GM10847 (cell line): ENCODE data around the gene STEAP3.

Experiments used
- POLR2A ChIP-seq: IDR thresholded peaks from 2 replicates; pipeline ENCODE4 v1.6.1; 2011; ENCODE audit not compliant: insufficient read length; ENCODE audit errors: extremely low read depth

STEAP3 gene

DNA sequence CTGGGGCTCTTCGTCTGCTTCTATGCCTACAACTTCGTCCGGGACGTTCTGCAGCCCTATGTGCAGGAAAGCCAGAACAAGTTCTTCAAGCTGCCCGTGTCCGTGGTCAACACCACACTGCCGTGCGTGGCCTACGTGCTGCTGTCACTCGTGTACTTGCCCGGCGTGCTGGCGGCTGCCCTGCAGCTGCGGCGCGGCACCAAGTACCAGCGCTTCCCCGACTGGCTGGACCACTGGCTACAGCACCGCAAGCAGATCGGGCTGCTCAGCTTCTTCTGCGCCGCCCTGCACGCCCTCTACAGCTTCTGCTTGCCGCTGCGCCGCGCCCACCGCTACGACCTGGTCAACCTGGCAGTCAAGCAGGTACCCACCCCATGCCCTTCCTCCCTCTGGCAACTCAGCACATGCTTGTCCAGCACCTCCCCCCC lies 24.2 kb downstream of the STEAP3 start:
- no peak for TF ChIP-seq POLR2A

DNA sequence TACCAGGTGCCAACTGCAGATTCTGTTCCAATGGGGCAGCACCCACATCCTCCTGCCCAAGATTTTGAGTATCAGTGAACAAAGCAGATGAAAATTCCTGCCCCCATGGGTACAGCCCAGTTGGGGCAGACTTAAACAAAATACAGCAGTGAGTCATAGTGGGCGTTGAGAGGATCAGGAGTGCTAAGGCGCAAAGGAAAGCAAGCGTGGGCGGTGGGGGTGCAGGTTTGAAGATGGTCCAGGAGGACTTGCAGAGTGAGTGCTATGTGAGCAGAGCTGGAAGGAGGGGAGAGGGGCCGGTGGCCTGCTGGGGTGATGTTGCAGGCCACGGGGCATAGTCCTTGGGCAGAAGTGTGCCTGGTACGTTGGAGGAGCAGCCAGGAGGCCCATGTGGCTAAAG lies 24.7 kb downstream of the STEAP3 start:
- TF ChIP-seq POLR2A, result no peak

DNA sequence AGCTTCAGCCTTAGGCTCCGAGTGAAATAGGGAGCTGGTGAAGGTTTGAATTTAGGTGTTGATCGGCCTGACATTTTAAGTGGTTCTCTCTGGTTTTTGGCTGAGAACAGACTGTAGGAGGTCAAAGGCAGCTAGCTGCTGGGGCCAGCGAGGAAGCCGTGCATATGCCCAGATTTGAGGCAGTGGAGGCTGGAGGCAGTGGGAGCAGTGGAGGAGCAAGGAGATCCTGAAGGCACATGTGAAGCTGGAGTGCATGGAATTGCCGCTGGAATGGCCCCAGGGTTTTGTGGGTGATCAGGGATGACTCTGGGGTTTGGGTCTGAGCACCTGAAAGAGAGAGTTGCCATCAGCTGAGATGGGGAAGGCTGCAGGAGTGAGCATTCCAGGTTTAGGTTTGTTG lies 25.1 kb downstream of the STEAP3 start:
- TF ChIP-seq POLR2A, result no peak

DNA sequence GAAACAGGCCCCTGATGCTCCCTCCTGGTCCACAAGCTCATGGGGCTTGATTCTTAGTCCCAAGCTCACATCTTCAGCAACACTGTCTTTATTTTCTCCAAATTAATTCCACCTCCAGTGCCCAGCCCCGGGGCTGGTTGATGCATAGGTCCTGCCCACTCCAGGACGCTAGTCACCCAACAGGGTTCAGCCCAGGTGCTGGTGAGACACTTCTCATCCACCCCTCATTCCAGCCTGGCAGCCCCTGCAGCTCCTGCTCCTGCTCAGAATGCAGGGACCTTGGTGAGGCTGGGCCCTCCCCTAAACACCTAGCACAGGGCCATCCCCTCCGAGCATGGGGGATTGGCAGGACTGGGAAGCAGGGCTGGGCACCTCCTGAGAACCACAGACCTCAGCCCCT lies 25.7 kb downstream of the STEAP3 start:
- no peak for TF ChIP-seq POLR2A

DNA sequence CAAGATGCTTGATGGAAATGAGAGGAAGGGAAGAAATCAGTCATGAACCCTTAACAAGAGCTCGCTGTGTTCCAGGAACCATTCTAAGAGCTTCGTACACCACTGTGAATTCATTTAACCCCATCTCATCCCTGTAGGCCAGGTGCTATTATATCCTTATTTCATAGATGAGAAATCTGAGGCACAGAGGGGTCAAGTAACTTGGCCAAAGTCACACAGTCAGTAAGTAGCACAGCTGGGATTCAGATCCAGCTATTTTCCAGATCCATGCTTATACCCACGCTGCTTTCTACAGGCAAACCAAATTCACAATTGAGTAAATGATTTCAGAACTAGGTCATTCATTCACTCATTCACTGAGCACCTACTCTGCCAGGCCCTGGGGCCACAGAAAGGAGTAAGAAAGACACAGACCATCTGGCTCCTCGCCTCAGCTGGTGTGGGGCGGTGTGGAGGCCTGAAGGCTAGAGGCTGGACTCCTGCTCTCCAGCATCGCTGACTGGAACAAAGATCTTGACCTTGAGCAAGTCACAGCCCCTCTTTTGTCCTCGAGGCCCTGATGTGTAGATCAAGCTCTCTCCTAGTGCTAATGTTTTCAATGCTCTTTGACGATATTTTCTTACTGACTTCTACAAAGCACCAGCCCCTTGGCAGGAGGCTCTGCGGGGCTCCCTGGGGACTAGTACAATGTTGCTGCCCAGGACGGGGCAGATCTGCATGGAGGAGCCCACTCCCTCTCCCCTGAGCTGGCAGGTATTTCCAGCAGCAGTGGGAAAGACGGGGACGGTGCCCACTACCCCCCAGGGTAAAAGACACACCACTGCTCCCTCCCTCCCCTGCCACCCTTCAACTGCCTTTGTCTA lies 26.5 kb downstream of the STEAP3 start:
- TF ChIP-seq POLR2A, result no peak

DNA sequence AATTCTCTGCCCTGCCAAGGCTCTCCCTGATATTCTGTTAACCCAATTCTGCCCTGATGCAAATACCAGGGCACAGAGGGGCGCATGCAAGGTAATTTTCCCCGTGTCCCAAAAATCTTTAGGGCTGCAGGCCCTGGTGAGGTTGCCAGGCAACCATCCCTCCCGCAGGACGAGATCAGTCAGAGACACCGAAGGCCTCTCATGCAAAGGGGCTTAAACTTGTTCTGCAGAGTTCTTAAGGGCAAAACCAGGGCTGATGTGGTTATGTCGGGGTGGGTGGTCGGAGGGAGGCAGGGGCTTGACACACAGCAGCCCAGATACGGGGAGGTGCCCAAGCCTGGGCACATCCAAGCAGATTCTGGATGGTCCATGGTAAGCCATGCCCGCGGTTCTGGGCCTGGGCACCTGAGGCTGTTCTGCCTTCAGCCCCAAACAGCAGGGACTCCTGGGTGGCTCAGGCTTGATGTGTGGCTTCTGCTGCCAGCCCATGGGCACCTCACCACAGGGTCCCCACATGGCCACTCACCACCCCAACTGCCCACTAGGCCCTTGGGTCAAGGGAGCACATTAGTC lies 27.2 kb downstream of the STEAP3 start:
- TF ChIP-seq POLR2A, result no peak

DNA sequence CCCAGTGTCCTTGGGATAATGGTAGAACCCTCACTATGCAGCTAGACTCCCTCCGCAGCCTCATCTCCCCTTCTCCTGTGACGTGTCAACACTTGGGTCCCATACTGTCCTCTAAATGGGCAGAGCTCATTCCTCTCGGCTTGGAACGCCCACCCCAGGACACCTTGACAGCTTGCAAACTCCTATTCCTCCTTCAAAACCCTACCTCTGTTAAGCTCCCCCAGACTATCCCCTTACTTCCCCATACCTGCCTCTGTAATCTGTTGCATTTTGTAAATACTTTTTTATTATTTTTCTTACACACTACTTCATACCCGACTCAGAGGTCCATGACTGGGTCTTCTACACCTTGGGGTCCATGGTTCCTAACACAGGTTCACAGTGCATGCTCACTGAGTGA lies 28.0 kb downstream of the STEAP3 start:
- no peak for TF ChIP-seq POLR2A

DNA sequence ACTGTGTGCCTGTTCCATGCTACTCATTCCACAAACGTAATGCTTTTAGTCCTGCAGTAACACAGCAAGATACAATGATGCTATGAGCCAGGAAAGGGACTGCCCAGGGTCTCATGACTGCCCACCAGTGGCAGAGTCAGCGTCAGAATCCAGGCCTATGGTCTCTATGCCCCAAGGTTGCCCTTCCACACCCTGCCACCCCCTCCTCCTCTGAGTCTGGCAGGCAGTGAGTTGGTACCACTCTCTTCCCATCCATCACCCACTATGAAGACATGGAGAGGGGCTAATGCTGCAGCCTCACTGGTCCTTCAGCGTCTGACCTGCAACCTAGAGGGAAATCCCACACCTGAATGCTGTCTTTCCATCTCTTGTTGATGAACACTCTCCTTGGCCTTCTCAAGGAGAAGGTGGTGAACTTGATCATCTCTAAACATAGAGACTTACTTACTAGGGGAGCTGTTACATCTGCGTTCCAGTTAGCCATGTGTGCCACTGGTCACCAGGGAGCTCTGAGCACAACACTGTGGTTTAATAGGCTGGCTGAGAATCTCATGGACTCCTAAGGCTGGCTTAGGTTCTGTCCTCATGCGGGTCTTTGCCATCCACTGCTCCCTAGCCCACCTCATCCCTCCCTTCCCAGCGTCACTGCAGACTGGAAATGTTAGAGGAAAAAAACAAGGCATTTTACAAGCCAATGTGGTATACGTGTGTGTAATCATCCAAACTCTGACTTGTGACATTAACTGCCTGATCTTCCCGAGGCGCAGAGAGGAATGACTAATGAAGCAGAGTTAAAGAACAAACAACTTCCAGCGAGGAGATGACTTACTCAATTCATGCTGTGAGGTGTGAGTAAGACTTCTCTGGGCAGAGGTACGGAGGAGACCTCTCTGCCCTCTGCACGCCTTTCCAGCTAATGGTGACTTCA lies 28.8 kb downstream of the STEAP3 start:
- no peak for TF ChIP-seq POLR2A

DNA sequence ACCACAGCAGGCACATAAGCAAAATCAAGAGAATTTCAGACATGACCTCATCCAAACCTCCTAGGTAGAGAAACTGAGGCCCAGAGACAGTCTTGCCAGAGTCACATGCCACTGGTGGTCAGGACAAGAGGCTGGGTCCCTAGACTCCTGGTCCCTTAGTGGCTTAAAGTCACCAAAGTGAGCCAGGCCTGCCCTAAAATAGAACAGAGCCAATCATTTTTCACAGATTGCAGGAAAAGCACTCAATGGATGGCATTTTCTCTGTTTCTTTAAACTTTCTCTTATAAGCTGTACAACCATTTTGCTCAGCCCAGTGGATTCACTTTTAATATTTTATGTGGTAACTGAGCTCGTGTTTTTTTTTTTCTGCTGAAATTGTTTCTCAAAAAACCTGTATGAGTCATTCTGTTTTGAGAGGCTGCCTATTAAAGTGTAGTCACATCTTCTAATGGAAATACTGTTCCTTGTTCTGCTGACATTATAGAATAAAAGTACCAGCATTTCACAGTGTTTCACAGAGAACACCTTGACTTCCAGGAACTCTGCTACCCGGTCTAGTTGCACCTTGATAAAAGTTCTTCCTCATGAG lies 29.6 kb downstream of the STEAP3 start:
- TF ChIP-seq POLR2A, result no peak

DNA sequence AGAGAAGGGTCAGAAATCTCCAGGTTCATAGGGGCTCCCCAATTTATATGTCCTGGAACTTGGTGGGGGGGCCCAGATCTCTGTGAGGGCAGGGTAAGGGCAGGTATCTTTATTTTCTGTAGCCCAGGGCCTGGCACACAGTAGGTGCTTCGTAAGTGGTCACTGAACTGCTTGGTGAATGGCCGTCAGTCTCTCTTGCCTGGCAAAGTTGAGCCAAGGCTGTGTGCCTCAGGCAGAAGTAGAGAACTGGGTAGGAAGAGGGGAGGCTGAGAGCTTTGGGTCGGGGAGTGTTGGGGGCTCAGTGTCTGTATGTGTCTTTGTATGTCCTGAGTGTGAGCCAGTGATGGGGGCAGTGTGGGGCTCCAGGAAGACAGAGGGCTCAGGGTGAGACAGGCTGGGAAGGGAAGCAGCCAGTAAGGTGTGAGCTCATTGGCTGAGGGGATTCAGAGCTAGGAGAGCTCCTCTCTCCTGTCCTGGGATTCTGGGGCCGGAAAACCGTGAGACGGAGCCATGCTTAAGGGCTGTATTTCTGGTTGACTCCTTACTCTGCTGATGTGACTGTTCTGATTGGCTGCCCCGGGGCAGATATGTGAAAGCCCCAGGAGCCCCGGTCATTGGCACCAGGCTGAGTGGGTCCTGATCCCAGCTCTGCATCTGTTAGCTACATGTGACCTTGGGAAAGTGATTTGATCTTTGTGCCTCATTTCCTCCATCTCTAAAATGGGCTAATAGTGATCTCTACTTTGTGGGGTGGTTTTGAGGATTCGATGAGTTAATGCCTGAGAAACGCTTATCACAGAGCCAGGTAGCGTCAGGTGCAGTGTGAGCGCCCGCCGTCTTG lies 30.3 kb downstream of the STEAP3 start:
- TF ChIP-seq POLR2A, result no peak

DNA sequence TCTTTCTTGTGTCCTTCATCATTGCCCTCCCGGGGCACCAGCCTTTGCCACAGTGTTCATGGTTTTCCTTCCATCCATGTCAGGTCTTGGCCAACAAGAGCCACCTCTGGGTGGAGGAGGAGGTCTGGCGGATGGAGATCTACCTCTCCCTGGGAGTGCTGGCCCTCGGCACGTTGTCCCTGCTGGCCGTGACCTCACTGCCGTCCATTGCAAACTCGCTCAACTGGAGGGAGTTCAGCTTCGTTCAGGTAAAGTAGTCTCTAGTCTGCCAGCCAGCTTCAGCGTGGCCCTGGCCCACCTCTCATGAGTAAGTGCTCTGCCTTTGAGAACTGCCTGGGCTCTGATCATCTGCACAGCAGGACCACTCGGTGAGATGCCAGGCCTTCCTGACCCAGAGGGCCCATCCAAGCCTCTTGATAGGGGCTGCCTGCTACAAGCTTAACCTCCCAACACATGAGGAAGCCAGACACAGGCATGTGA lies 31.0 kb downstream of the STEAP3 start:
- TF ChIP-seq POLR2A, result no peak

DNA sequence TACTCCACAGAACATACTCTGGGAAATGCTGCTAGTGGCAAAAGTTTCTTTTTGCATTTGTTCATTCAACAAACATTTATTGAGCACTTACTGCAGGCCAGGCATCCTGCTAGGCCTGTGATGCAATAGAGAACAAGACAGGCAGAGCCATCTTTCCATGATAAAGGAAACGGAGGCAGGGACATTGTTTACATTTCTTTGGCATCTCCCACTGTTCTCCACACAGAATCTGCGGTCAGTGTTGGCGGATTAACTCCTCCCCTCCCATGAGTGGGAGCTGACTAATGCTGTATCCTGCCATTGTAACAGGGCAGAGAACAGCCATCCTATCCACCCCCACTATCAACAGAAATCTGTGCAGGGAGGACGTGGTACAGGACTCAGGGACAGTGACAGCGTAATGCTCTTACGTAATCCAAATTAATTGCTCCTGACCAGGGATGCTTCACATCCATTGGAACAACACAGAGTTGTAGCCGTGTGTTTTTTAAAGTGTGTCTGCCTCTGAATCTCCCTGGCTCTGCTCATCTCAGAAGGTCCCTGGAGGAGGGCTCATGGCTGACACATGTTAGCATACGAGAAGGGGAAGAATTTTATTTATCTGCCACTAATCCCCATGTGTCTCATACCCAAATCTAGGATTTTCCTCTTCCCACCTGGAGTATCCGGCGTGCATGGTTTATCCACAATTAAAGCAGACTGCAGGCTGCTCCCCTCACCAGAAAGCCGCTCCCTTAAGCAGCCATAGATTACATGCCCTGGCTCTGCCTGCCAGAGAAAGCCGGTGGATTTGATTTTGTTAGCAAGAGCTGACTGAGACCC lies 32.3 kb downstream of the STEAP3 start:
- no peak for TF ChIP-seq POLR2A

DNA sequence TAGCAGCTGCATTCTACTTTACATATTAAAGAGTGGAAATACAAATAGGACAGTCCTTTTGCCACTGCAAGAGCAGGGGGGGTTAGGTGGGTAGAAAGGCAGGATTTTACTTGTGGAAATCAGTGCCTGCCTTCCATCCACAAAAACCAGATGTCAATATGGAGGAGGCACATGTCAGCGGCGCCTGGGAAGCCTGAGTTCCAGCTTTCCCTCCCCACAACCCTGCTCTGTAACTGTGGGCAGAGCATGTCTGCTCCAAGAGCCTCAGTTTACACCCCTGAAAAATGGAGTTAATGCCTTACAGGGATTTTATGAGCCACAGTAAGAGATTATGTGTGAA lies 32.9 kb downstream of the STEAP3 start:
- no peak for TF ChIP-seq POLR2A

DNA sequence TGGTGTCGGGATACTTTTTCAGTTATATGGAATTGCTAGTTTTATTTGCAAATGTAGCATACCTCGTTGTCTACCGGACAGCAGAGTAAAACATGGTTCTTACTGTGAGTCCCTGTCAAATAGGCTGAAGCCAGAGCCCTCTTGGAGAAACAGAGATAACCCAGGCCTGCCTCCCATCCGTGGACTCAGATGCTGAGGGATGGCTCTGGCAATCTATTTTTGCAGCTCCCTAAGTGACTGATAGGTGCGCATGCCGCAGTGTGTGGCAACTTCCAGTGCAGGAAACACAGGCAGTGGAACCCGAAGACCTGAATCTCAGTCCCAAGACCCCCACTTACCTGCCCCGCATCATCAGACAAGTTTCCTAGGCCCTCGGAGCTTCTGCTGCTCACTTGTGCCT lies 33.6 kb downstream of the STEAP3 start:
- no peak for TF ChIP-seq POLR2A
